ENCODE data around the gene INTS3. TPM values are rescaled to one million over a fixed set of nuclear protein-coding genes. Genes with fewer than 3 reads are reported as not detected.

Gene INTS3
- total and polyA plus RNA-seq, 10 of the 15 experiments (the other 5 are each of a cell fraction or from before 2014, with no cell fraction given): 12.6 to 87.4 (median 30.8) TPM

DNA sequence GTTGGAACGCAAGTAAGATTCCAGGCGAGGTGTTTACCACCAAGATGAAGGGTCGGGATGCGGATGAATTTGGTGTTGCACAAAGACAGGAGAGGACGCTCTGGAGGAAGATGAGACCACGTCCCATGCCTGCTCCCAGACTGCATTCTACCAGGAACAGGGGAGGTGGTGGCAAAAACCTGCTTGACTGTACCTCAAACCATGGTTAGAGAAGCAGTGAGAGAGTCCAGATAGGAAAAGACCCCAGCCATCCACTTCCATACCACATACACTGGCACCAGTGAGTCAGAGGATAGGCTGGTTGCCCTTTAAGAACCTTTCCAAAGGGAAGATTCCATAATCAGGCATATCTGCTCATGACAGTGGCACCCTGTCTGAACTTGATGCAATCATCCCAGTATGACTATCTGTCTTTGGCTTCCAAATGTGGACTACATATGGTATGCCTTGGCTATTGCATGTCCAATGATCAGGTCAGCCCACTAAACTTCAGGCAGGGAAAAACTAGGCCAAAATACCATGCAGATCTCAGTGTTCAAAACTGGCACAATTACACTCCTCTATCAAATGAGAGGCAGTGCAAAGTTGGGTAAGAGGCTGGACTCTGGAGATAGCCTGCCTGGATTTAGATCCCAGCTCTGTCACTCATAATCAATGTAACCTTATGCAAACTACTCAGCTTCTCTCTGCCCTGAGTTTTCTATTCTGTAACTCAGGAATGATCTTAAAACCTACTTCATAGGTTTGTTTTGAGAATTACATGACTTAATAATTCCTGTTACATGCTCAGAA, 28.7 kb upstream of the INTS3 start:
- RAD21 ChIA-PET (ENCODE audit: unreplicated experiment): interaction anchor here (0.7 to 1.0 kb wide), 2 partner anchors 27 to 43 kb away, joined by 3 read pairs; no protein-coding TSS in a partner anchor
- H3K27me3 ChIP-seq (replicated peaks in 1 of 2; ENCODE audit: control insufficient read depth in 2 of 2, insufficient read depth in 2 of 2, low read length in 1 of 2): no peaks in the 10 kb centered on the region
- intact Hi-C loops (cut with micrococcal nuclease; ENCODE audit: unreplicated experiment): no loop called here
- peaks cover 4% of the 10 kb centered on the region for H3K4me1 ChIP-seq (ENCODE audit: control insufficient read depth, insufficient read depth, low read length)
- DNase-seq (ENCODE audit: low read depth, low spot score) (no peak), FAIRE-seq (no peak), ATAC-seq (no peak)
- 49% methylated on average over 6 of the region's 6 CpGs for WGBS (ENCODE audit: insufficient coverage, insufficient replicate concordance, low lambda C conversion rate, missing lambda C conversion rate)
- H4K20me1 ChIP-seq (ENCODE audit: control insufficient read depth, insufficient read depth): no peaks in the 10 kb centered on the region
- no peak overlapping the region for H3K4me3 ChIP-seq
- H3K27ac ChIP-seq (ENCODE audit: control insufficient read depth, insufficient read depth): no peak overlapping the region
- POLR2A ChIA-PET: interaction anchor here (0.6 kb wide), 1 partner anchor 1274 kb away, joined by 4 read pairs; no protein-coding TSS in a partner anchor
- no peak overlapping the region for H3K9ac ChIP-seq (ENCODE audit: control insufficient read depth, insufficient read depth, low read length)
- H3K4me2 ChIP-seq (ENCODE audit: control insufficient read depth, insufficient read depth): no peak overlapping the region
- no peaks in the 10 kb centered on the region for H3K36me3 ChIP-seq (ENCODE audit: control insufficient read depth in 2 of 2, insufficient read depth in 2 of 2, low read length in 1 of 2)
- no peak for TF ChIP-seq ASH2L (IDR thresholded peaks at IDR 0.05; ENCODE audit: borderline replicate concordance, low read depth)
- no peak for TF ChIP-seq CREB1 (IDR thresholded peaks at IDR 0.05; ENCODE audit: low read depth)
- TF ChIP-seq CHD4 (IDR thresholded peaks at IDR 0.05): no peak
- TF ChIP-seq, protein P1, sequence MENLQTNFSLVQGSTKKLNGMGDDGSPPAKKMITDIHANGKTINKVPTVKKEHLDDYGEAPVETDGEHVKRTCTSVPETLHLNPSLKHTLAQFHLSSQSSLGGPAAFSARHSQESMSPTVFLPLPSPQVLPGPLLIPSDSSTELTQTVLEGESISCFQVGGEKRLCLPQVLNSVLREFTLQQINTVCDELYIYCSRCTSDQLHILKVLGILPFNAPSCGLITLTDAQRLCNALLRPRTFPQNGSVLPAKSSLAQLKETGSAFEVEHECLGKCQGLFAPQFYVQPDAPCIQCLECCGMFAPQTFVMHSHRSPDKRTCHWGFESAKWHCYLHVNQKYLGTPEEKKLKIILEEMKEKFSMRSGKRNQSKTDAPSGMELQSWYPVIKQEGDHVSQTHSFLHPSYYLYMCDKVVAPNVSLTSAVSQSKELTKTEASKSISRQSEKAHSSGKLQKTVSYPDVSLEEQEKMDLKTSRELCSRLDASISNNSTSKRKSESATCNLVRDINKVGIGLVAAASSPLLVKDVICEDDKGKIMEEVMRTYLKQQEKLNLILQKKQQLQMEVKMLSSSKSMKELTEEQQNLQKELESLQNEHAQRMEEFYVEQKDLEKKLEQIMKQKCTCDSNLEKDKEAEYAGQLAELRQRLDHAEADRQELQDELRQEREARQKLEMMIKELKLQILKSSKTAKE (IDR thresholded peaks at IDR 0.05; ENCODE audit: low read depth, poor library complexity, severe bottlenecking): no peak
- TF ChIP-seq BMI1 (IDR thresholded peaks at IDR 0.05; ENCODE audit: borderline replicate concordance): no peak
- in situ Hi-C loops (cut with MboI): no loop called here
- no peaks in the 10 kb centered on the region for H3K9me3 ChIP-seq (replicated peaks; ENCODE audit: control insufficient read depth, insufficient read depth, low read length)
- SMC1A ChIA-PET (ENCODE audit: uncharacterized antibody, unreplicated experiment): interaction anchor here (1.2 kb wide), 1 partner anchor 98 kb away, joined by 3 read pairs; no protein-coding TSS in a partner anchor
- H3K79me2 ChIP-seq (ENCODE audit: control insufficient read depth, insufficient read depth, low read length): no peaks in the 10 kb centered on the region
- no TSS peak for BruUV-seq (replicated peaks)
- no peak overlapping the region; the same call in 1 of the 2 replicates for H2AFZ ChIP-seq (ENCODE audit: control insufficient read depth, low read depth, low read length)
- CTCF ChIA-PET: no interaction called here

Data from GM12878 (cell line).